DOHH2 (cell line): ENCODE data around the gene LAIR1.

Experiments used
- H3F3A ChIP-seq: fragments of 200-600 bp; sonication (generic), shearing (Covaris generic); 2 replicates; pipeline ENCODE4 v1.6.0; 2016; ENCODE audit warnings: antibody characterized with exemption, mild to moderate bottlenecking; ENCODE audit not compliant: control insufficient read depth, insufficient read depth
- H3K27ac ChIP-seq: fragments of 200-600 bp; sonication (generic); 2 replicates; pipeline ENCODE4 v1.5.1; 2014; ENCODE audit warnings: low read depth, mild to moderate bottlenecking, low read length, moderate library complexity
- H3K27me3 ChIP-seq: fragments of 200-600 bp; sonication (generic); 2 replicates; pipeline ENCODE4 v1.6.1; 2014; ENCODE audit warnings: mild to moderate bottlenecking, low read length, mixed read lengths; ENCODE audit not compliant: control insufficient read depth
- H3K36me3 ChIP-seq: fragments of 200-600 bp; sonication (generic); 2 replicates; pipeline ENCODE4 v1.6.1; 2014; ENCODE audit warnings: mild to moderate bottlenecking, low read length, moderate library complexity, mixed read lengths; ENCODE audit not compliant: control insufficient read depth
- H3K4me1 ChIP-seq: fragments of 200-600 bp; sonication (generic); 2 replicates; pipeline ENCODE4 v1.6.1; 2014; ENCODE audit warnings: mild to moderate bottlenecking, low read length, mixed read lengths; ENCODE audit not compliant: control insufficient read depth
- H3K4me2 ChIP-seq: fragments of 200-600 bp; sonication (generic); 2 replicates; pipeline ENCODE4 v1.6.0; 2014; ENCODE audit warnings: mild to moderate bottlenecking, low read length, moderate library complexity
- H3K4me3 ChIP-seq: fragments of 200-600 bp; sonication (generic); 2 replicates; pipeline ENCODE4 v1.5.1; 2014; ENCODE audit warnings: mild to moderate bottlenecking, low read length, mixed read lengths
- H3K79me2 ChIP-seq: fragments of 200-600 bp; sonication (generic); 2 replicates; pipeline ENCODE4 v1.6.1; 2014; ENCODE audit warnings: mild to moderate bottlenecking, low read length, mixed read lengths; ENCODE audit not compliant: control insufficient read depth
- H3K9me2 ChIP-seq: fragments of 200-600 bp; sonication (generic); replicated peaks from 2 replicates; pipeline ENCODE4 v1.6.1; 2014; ENCODE audit warnings: mild to moderate bottlenecking, low read length, mixed read lengths; ENCODE audit not compliant: control insufficient read depth
- H3K9me3 ChIP-seq: fragments of 200-600 bp; sonication (generic); 2 replicates; pipeline ENCODE4 v1.6.1; 2014; ENCODE audit warnings: antibody characterized with exemption, low read length, mixed read lengths; ENCODE audit not compliant: control insufficient read depth, insufficient read depth
- H4K20me1 ChIP-seq: fragments of 200-600 bp; sonication (generic); 2 replicates; pipeline ENCODE4 v1.6.0; 2014; ENCODE audit warnings: low read depth, mild to moderate bottlenecking, antibody characterized with exemption, low read length, moderate library complexity; ENCODE audit not compliant: control insufficient read depth, insufficient read depth
- EZH2phosphoT487 ChIP-seq: fragments of 200-600 bp; sonication (generic); IDR thresholded peaks from 2 replicates; pipeline ENCODE4 v1.6.1; 2017; ENCODE audit warnings: borderline replicate concordance, mild to moderate bottlenecking, antibody characterized with exemption, low read length, moderate library complexity, mixed read lengths
- TF ChIP-seq, protein P1 (sequence below): fragments of 200-600 bp; sonication (generic); IDR thresholded peaks from one replicate; pipeline ENCODE4 v1.5.1; 2014; ENCODE audit warnings: antibody characterized with exemption, mild to moderate bottlenecking, low read depth, low read length; ENCODE audit not compliant: poor library complexity, severe bottlenecking

LAIR1 gene

DNA sequence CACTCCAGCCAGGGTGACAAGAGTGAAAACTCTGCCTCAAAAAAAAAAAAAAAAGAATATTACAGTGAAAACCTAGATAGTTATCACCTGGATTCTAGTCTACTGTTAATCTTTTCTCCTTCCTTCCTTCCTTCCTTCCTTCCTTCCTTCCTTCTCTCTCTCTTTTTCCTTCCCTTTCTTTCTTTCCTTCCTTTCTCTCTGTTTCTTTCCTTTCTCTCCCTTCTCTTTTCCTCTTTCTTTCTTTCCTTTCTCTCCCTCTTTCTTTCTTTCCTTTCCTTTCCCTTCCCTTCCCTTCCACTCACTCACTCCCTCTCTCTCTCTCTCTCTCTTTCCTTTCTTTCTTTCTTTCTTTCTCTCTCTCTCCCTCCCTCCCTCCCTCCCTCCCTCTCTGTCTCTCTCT is 40.9 kb upstream of the LAIR1 start:
- peaks cover 6% of the 10 kb centered on the region for H3F3A ChIP-seq
- H3K79me2 ChIP-seq: no peaks in the 10 kb centered on the region
- no peaks in the 10 kb centered on the region for H3K36me3 ChIP-seq
- H3K4me3 ChIP-seq: no peak overlapping the region
- TF ChIP-seq EZH2phosphoT487: no peak
- TF ChIP-seq, protein P1, sequence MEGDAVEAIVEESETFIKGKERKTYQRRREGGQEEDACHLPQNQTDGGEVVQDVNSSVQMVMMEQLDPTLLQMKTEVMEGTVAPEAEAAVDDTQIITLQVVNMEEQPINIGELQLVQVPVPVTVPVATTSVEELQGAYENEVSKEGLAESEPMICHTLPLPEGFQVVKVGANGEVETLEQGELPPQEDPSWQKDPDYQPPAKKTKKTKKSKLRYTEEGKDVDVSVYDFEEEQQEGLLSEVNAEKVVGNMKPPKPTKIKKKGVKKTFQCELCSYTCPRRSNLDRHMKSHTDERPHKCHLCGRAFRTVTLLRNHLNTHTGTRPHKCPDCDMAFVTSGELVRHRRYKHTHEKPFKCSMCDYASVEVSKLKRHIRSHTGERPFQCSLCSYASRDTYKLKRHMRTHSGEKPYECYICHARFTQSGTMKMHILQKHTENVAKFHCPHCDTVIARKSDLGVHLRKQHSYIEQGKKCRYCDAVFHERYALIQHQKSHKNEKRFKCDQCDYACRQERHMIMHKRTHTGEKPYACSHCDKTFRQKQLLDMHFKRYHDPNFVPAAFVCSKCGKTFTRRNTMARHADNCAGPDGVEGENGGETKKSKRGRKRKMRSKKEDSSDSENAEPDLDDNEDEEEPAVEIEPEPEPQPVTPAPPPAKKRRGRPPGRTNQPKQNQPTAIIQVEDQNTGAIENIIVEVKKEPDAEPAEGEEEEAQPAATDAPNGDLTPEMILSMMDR: no peak
- no peak overlapping the region for H3K27ac ChIP-seq
- no peaks in the 10 kb centered on the region for H3K9me2 ChIP-seq
- H3K27me3 ChIP-seq: no peaks in the 10 kb centered on the region
- no peak overlapping the region for H3K4me2 ChIP-seq
- no peaks in the 10 kb centered on the region for H3K4me1 ChIP-seq
- no peaks in the 10 kb centered on the region for H4K20me1 ChIP-seq
- peaks cover 14% of the 10 kb centered on the region for H3K9me3 ChIP-seq

DNA sequence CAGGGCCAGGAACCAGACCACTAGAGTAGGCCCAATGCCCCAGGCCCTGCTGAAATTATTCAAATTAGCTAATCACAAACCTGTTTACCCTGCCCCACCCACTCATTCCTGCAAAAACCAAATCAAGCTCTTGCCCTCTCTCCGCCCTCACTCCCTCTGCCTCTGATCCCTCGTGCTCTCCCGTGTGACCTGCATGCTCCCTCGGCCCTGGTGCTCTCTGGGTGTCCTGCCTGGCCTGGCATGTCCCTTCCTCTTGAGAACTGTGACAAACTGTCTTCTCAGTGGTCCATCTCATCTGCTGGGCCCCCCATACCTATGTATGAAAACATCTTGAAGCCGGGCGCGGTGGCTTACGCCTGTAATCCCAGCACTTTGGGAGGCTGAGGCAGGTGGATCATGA is 38.3 kb upstream of the LAIR1 start:
- Histone ChIP-seq H3K9me3 (peaks cover 6% of the 10 kb centered on the region), H3F3A (peaks cover 3% of the 10 kb centered on the region), H3K4me3 (no peak overlapping the region), H3K27ac (no peak overlapping the region), H3K36me3 (no peaks in the 10 kb centered on the region), H3K79me2 (no peaks in the 10 kb centered on the region), H3K4me2 (no peak overlapping the region), H3K9me2 (no peaks in the 10 kb centered on the region), H3K4me1 (no peaks in the 10 kb centered on the region), H4K20me1 (no peaks in the 10 kb centered on the region), H3K27me3 (peaks cover 6% of the 10 kb centered on the region)
- TF ChIP-seq EZH2phosphoT487: no peak
- TF ChIP-seq, protein P1: no peak

DNA sequence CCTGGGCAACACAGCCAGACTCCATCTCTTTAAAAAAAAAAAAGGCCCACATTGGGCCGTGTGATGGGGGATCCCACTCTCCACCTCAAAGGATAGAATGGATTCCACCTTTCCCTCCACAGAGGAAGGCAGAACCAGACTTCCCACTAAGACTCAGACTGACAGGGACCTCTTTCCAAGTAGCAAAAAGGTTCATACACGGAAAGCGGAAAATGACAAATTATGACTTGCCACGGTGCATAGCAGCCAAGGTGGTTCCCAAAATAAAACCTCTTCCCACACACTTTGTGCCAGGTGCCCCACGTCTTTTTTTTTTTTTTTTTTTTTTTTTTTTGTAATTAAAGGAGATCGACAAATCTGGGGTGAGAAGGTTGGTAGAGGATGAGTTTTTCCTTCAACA is 36.2 kb upstream of the LAIR1 start:
- H3K4me3 ChIP-seq: no peak overlapping the region
- no peak overlapping the region for H3K27ac ChIP-seq
- no peaks in the 10 kb centered on the region for H3K9me3 ChIP-seq
- no peaks in the 10 kb centered on the region for H4K20me1 ChIP-seq
- TF ChIP-seq, protein P1: no peak
- TF ChIP-seq EZH2phosphoT487: no peak
- no peaks in the 10 kb centered on the region for H3K4me1 ChIP-seq
- H3F3A ChIP-seq: no peaks in the 10 kb centered on the region
- H3K27me3 ChIP-seq: peaks cover 6% of the 10 kb centered on the region
- H3K79me2 ChIP-seq: no peaks in the 10 kb centered on the region
- H3K9me2 ChIP-seq: no peaks in the 10 kb centered on the region
- H3K36me3 ChIP-seq: no peaks in the 10 kb centered on the region
- H3K4me2 ChIP-seq: no peak overlapping the region

DNA sequence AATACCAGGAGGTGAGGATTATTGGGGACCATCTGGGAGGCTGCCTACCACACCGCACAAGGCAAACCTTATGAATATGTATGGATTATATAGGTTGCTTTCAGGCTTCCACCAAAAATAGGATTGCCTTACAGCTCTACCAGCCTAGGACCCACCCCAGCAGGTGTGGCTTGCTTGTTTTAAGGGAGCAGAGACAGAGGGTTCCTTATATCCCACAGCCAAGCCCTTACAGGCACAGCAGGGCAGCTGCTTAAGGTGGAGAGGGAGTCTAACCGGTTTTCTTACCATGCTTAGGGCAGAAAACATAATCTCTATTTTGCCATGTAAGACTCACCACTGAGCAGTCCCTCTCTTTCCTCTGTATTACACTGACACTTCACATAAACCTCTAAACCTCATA is 34.5 kb upstream of the LAIR1 start:
- H3K4me2 ChIP-seq: no peak overlapping the region
- H3K9me3 ChIP-seq: no peaks in the 10 kb centered on the region
- H3K36me3 ChIP-seq: no peaks in the 10 kb centered on the region
- H3K27ac ChIP-seq: no peak overlapping the region
- H3K27me3 ChIP-seq: peaks cover 6% of the 10 kb centered on the region
- H3K9me2 ChIP-seq: no peaks in the 10 kb centered on the region
- H3K79me2 ChIP-seq: no peaks in the 10 kb centered on the region
- no peak overlapping the region for H3K4me3 ChIP-seq
- TF ChIP-seq EZH2phosphoT487: no peak
- TF ChIP-seq, protein P1: no peak
- no peaks in the 10 kb centered on the region for H4K20me1 ChIP-seq
- H3F3A ChIP-seq: no peaks in the 10 kb centered on the region
- H3K4me1 ChIP-seq: peaks cover under 1% of the 10 kb centered on the region; the same call in 1 of the 2 replicates
